ENCODE results near the gene WDR13. TPM values are rescaled to one million over a fixed set of nuclear protein-coding genes. Genes with fewer than 3 reads are reported as not detected.

The WDR13 gene
- polyA plus RNA-seq, 1 of the 3 experiments (the other 2 are of a cell fraction), result 101 TPM

- no peaks in the 10 kb centered on the region for H3K9me2 ChIP-seq
- H3K9me3 ChIP-seq, result no peaks in the 10 kb centered on the region
- H2AFZ ChIP-seq (ENCODE audit: low read depth), result no peak overlapping the region
- TF ChIP-seq ZBTB33 (IDR thresholded peaks at IDR 0.05; ENCODE audit: borderline replicate concordance, low read depth) (no peak), ELF1 (IDR thresholded peaks at IDR 0.05) (no peak), PBX3 (IDR thresholded peaks at IDR 0.05) (no peak), FOSL2 (IDR thresholded peaks at IDR 0.05; ENCODE audit: borderline replicate concordance, low read depth) (no peak), YY1 (IDR thresholded peaks at IDR 0.05; ENCODE audit: low read depth) (no peak), MAX (IDR thresholded peaks at IDR 0.05; ENCODE audit: low read depth) (no peak), CHD2 (IDR thresholded peaks at IDR 0.05; ENCODE audit: low read length, partially characterized antibody) (no peak), FOXM1 (IDR thresholded peaks at IDR 0.05; ENCODE audit: low read depth) (no peak), JUND (IDR thresholded peaks at IDR 0.05) (no peak), RAD21 (IDR thresholded peaks at IDR 0.05; ENCODE audit: low read length) (no peak)
- 43% methylated on average over 6 of the region's 6 CpGs for WGBS (ENCODE audit: low lambda C conversion rate)
- no peak overlapping the region for H3K9ac ChIP-seq
- H3K4me2 ChIP-seq, result no peak overlapping the region
- H3K4me1 ChIP-seq (ENCODE audit: control insufficient read depth in 1 of 2, insufficient read depth in 2 of 2, low read depth in 1 of 2, low read length in 1 of 2), result no peaks in the 10 kb centered on the region
- ChIA-PET POLR2A (no interaction called here), CTCF (no interaction called here)
- H3K36me3 ChIP-seq (replicated peaks in 1 of 2; ENCODE audit: control insufficient read depth in 1 of 2, insufficient read depth in 2 of 2, low read length in 1 of 2), result no peaks in the 10 kb centered on the region
- no peaks in the 10 kb centered on the region for H3K79me2 ChIP-seq (ENCODE audit: insufficient read depth)
- no peak overlapping the region for H3K27ac ChIP-seq (ENCODE audit: low read depth in 2 of 2, low read length in 1 of 2)
- H3K27me3 ChIP-seq (ENCODE audit: insufficient read depth), result no peaks in the 10 kb centered on the region; the same call in 1 of the 2 replicates
- H4K20me1 ChIP-seq (ENCODE audit: insufficient read depth), result no peaks in the 10 kb centered on the region
- no peaks in the 10 kb centered on the region for H3F3A ChIP-seq (replicated peaks; ENCODE audit: insufficient read depth)
- DNase-seq, result no peak
- H3K4me3 ChIP-seq (ENCODE audit: low read depth in 2 of 2, low read length in 1 of 2), result no peak overlapping the region
These were observed 16.3 kb downstream of the WDR13 start for GRCh38 chrX:48613502-48614160.

GRCh38 chrX:48616576-48616975 lies 19.3 kb downstream of the WDR13 start:
- DNase-seq, result no peak
- H3K4me1 ChIP-seq (ENCODE audit: control insufficient read depth in 1 of 2, insufficient read depth in 2 of 2, low read depth in 1 of 2, low read length in 1 of 2), result no peaks in the 10 kb centered on the region
- H3K27ac ChIP-seq (ENCODE audit: low read depth in 2 of 2, low read length in 1 of 2), result no peak overlapping the region
- POLR2A ChIA-PET, result no interaction called here
- no peaks in the 10 kb centered on the region for H4K20me1 ChIP-seq (ENCODE audit: insufficient read depth)
- H2AFZ ChIP-seq (ENCODE audit: low read depth), result no peak overlapping the region
- no peaks in the 10 kb centered on the region for H3K36me3 ChIP-seq (replicated peaks in 1 of 2; ENCODE audit: control insufficient read depth in 1 of 2, insufficient read depth in 2 of 2, low read length in 1 of 2)
- H3K4me2 ChIP-seq, result no peak overlapping the region
- no peaks in the 10 kb centered on the region for H3K9me2 ChIP-seq
- H3K9ac ChIP-seq, result no peak overlapping the region
- no peaks in the 10 kb centered on the region; the same call in 1 of the 2 replicates for H3K27me3 ChIP-seq (ENCODE audit: insufficient read depth)
- CTCF ChIA-PET, result interaction anchor here (0.8 kb wide), 1 partner anchor 10 kb away, joined by 3 read pairs; no protein-coding TSS in a partner anchor
- no peaks in the 10 kb centered on the region for H3K79me2 ChIP-seq (ENCODE audit: insufficient read depth)
- H3F3A ChIP-seq (replicated peaks; ENCODE audit: insufficient read depth), result no peaks in the 10 kb centered on the region
- no peaks in the 10 kb centered on the region for H3K9me3 ChIP-seq
- no peak overlapping the region for H3K4me3 ChIP-seq (ENCODE audit: low read depth in 2 of 2, low read length in 1 of 2)
- WGBS (ENCODE audit: low lambda C conversion rate), result 14% methylated on average over 4 of the region's 5 CpGs
- TF ChIP-seq TEAD4 (IDR thresholded peaks at IDR 0.05; ENCODE audit: borderline replicate concordance, insufficient read depth) (no peak), FOXM1 (IDR thresholded peaks at IDR 0.05; ENCODE audit: low read depth) (no peak), TAF1 (IDR thresholded peaks at IDR 0.05; ENCODE audit: borderline replicate concordance, low read depth, low read length) (no peak), POLR2AphosphoS5 (IDR thresholded peaks at IDR 0.05; ENCODE audit: low read depth, low read length) (no peak), ZBTB33 (IDR thresholded peaks at IDR 0.05; ENCODE audit: borderline replicate concordance, low read depth) (no peak), USF2 (IDR thresholded peaks at IDR 0.05; ENCODE audit: borderline replicate concordance, low read depth, low read length) (no peak), IRF3 (IDR thresholded peaks at IDR 0.05; ENCODE audit: low read depth, low read length) (no peak), USF1 (IDR thresholded peaks at IDR 0.05; ENCODE audit: borderline replicate concordance, low read depth) (no peak), ELF1 (IDR thresholded peaks at IDR 0.05) (no peak), EZH2phosphoT487 (IDR thresholded peaks at IDR 0.05; ENCODE audit: borderline replicate concordance, low read depth) (no peak), CHD2 (IDR thresholded peaks at IDR 0.05; ENCODE audit: low read length, partially characterized antibody) (no peak), RXRA (IDR thresholded peaks at IDR 0.05; ENCODE audit: borderline replicate concordance, low read depth) (no peak), FOSL2 (IDR thresholded peaks at IDR 0.05; ENCODE audit: borderline replicate concordance, low read depth) (no peak), TCF12 (IDR thresholded peaks at IDR 0.05) (no peak)
